Activated CD4-positive, alpha-beta T cell treated with anti-CD3 and anti-CD28 coated beads, Interleukin-2, amount 10 ng/mL, durations not matched to agents 24 days and 14 days (primary cell): ENCODE measurements around the gene BRK1. TPM values are rescaled to one million over a fixed set of nuclear protein-coding genes. Genes with fewer than 3 reads are reported as not detected.
A peak's percentile ranks its signal among the peaks of the same experiment; 100 is the strongest.
"Not testable (repeated sequence)": the region's sequence is repeated elsewhere in the genome, so short reads cannot be mapped to it uniquely, and the experiment has no call there.

Experiments used
- DNase-seq: peaks from one replicate; pipeline ENCODE4 v3.0.0; 2022
- H3K27ac Mint-ChIP-seq: one replicate; pipeline ENCODE4 v1.8.0; 2022; ENCODE audit warnings: mild to moderate bottlenecking, mixed read lengths
- H3K27me3 Mint-ChIP-seq: one replicate; pipeline ENCODE4 v1.8.0; 2022; ENCODE audit warnings: mixed read lengths
- H3K36me3 Mint-ChIP-seq: one replicate; pipeline ENCODE4 v1.8.0; 2022; ENCODE audit warnings: low read depth, mild to moderate bottlenecking, mixed read lengths
- H3K4me1 Mint-ChIP-seq: one replicate; pipeline ENCODE4 v1.8.0; 2021; ENCODE audit warnings: mixed read lengths
- H3K4me3 Mint-ChIP-seq: one replicate; pipeline ENCODE4 v1.8.0; 2022; ENCODE audit warnings: mild to moderate bottlenecking, moderate library complexity, mixed read lengths
- H3K9me3 Mint-ChIP-seq: one replicate; pipeline ENCODE4 v1.8.0; 2021; ENCODE audit warnings: mixed read lengths
- intact Hi-C: fragments of 100-400 bp; cut with micrococcal nuclease; formaldehyde crosslinking; loops from one replicate; pipeline ENCODE4 v1.15.1; 2023
- total RNA-seq: library from RNA; stranded (reverse); gene quantifications from 2 replicates; pipeline ENCODE4 v1.2.3, GENCODE V29; 2022

BRK1 gene
- total RNA-seq, 1 donor from 2014 or later: 99.6 TPM

GRCh38 chr3:10173926-10174435, 58.5 kb downstream of the BRK1 start:
- Mint-ChIP-seq H3K4me1 (peaks cover 19% of the 10 kb centered on the region), H3K4me3 (peak overlapping the region; percentile 52), H3K9me3 (no peaks in the 10 kb centered on the region), H3K27me3 (no peaks in the 10 kb centered on the region), H3K36me3 (peaks cover 36% of the 10 kb centered on the region), H3K27ac (peak overlapping the region; percentile 87)
- peak; percentile 56 for DNase-seq
- intact Hi-C loops: loop anchor here (2.0 kb wide), 1 partner anchor 13 kb away; no protein-coding TSS in a partner anchor

- H3K4me3 Mint-ChIP-seq, H3K27ac Mint-ChIP-seq, H3K27me3 Mint-ChIP-seq, DNase-seq, intact Hi-C loops, H3K9me3 Mint-ChIP-seq: not testable (repeated sequence)
- Mint-ChIP-seq H3K36me3 (peaks cover 31% of the 10 kb centered on the region), H3K4me1 (peaks cover 20% of the 10 kb centered on the region)
These were observed 59.9 kb downstream of the BRK1 start for GRCh38 chr3:10175334-10175733.

GRCh38 chr3:10176150-10176549, 60.7 kb downstream of the BRK1 start:
- intact Hi-C loops, H3K27ac Mint-ChIP-seq, DNase-seq, H3K4me3 Mint-ChIP-seq, H3K9me3 Mint-ChIP-seq, H3K27me3 Mint-ChIP-seq: not testable (repeated sequence)
- peaks cover 16% of the 10 kb centered on the region for H3K4me1 Mint-ChIP-seq
- peaks cover 26% of the 10 kb centered on the region for H3K36me3 Mint-ChIP-seq

Other genes starting within 250 kb of the BRK1 start
- not detected in 2 replicates for gene CIDEC, start 235.4 kb upstream of the BRK1 start, total RNA-seq
- gene JAGN1, start 225.1 kb upstream of the BRK1 start, total RNA-seq: 39.5 and 41.0 TPM in 2 replicates
- 1.1 TPM in 2 replicates for gene IL17RE, start 212.8 kb upstream of the BRK1 start, total RNA-seq
- 0.28 and 0.42 TPM in 2 replicates for gene IL17RC, start 198.6 kb upstream of the BRK1 start, total RNA-seq
- 22.7 and 23.4 TPM in 2 replicates for gene CRELD1, start 181.8 kb upstream of the BRK1 start, total RNA-seq
- 11.8 and 13.5 TPM in 2 replicates for gene PRRT3, start 163.3 kb upstream of the BRK1 start, total RNA-seq
- gene EMC3, start 128.8 kb upstream of the BRK1 start, total RNA-seq: 41.4 and 42.1 TPM in 2 replicates
- 71.4 and 73.8 TPM in 2 replicates for gene FANCD2, start 89.2 kb upstream of the BRK1 start, total RNA-seq
- gene FANCD2OS, start 7.4 kb upstream of the BRK1 start, total RNA-seq: not detected in 2 replicates
- gene VHL, start 26.1 kb downstream of the BRK1 start, total RNA-seq: 62.8 and 65.2 TPM in 2 replicates
- 4.5 and 5.1 TPM in 2 replicates for gene IRAK2, start 49.2 kb downstream of the BRK1 start, total RNA-seq
- 70.9 and 74.4 TPM in 2 replicates for gene TATDN2, start 132.8 kb downstream of the BRK1 start, total RNA-seq
- 0.43 and 1.3 TPM in 2 replicates for gene GHRL, start 177.3 kb downstream of the BRK1 start, total RNA-seq
- 128 and 131 TPM in 2 replicates for gene SEC13, start 205.4 kb downstream of the BRK1 start, total RNA-seq